GM18873 (cell line): ENCODE data around the gene NOL4L.

Source experiments
- ATAC-seq: cut with Tn5 transposase; IDR thresholded peaks from one replicate; pipeline ENCODE4 v1.9.1; 2021; ENCODE audit warnings: mild to moderate bottlenecking, moderate library complexity, moderate number of reproducible peaks; ENCODE audit not compliant: unreplicated experiment, low FRiP score

NOL4L gene

DNA sequence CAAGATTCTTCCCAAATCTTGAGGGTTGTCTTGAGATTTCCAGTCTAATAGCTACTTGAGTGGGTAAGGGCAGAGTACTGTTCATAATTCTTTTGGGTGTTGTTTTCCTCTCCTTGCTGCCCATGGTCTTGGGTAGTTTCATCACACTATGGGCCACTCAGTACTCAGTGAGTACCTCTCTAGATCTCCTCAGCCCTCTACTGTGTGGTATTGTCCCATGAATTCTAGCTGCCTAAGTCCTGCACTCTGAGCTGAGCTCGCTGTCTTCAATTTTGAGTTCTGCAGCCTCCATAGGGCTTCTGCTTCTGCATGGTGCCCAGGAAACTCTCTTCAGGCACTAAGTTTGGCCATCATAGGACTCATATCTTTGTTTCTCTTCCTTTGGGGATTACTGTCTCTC lies 184.7 kb downstream of the NOL4L start:
- ATAC-seq, result no peak

DNA sequence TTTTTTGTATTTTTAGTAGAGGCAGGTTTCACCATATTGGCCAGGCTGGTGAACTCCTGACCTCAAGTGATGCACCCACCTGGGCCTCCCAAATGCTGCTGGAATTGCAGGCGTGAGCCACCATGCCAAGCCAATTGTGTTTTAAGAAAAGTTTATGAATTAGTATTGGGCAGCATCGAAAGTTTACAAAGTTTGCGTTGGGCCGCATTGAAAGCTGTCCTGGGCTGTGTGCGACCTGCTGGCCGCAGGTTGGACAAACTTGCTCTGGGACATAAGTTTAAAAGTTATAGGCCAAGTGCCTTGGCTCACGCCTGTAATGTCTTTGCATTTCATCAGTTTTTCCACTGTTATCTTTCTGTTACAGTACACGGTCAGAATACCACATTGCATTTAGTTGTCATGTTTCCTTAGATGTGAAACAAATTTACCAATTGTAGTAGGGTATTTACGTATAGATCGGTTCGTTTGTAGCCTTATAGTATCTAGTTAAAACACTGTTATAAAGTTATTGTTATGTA lies 187.5 kb downstream of the NOL4L start:
- no peak for ATAC-seq

GRCh38 chr20:32396646-32397160 lies 188.4 kb downstream of the NOL4L start:
- ATAC-seq, result no peak

- no peak for ATAC-seq
Measured at GRCh38 chr20:32395066-32395465, 190.1 kb downstream of the NOL4L start.
